Endothelial cell of umbilical vein (primary cell): ENCODE data around the gene IL4R. TPM values are rescaled to one million over a fixed set of nuclear protein-coding genes. Genes with fewer than 3 reads are reported as not detected.

Experiments used
- BruUV-seq: library from RNA; stranded (reverse); fragments of 400-500 nt; replicated peaks from 2 replicates; lab custom pipeline; 2021; lab: Mats Ljungman, UMichigan
- CTCF ChIA-PET: fragments of 300-600, 350-600 bp; sonication (Branson Sonifier 250); formaldehyde crosslinking; loops from one replicate; lab custom pipeline; 2021; ENCODE audit warnings: antibody characterized with exemption, inconsistent platforms; lab: Charles Lee
- POLR2A ChIA-PET: fragments of 300-600, 350-600 bp; sonication (Branson Sonifier 250); formaldehyde crosslinking; loops from one replicate; lab custom pipeline; 2021; ENCODE audit warnings: antibody characterized with exemption, inconsistent platforms; lab: Charles Lee
- DNase-seq: peaks from one replicate; pipeline ENCODE4 v3.0.0-alpha.2; 2011; ENCODE audit warnings: low read depth, low spot score
- FAIRE-seq: peaks from 2 replicates; lab custom pipeline; 2011; peaks lifted over from hg19 to GRCh38; lab: Jason Lieb, UNC
- H2AFZ ChIP-seq: 2 replicates; pipeline ENCODE4 v1.6.0; 2012; ENCODE audit warnings: low read depth, low read length, control low read depth, inconsistent platforms
- H3K27ac ChIP-seq: 2 replicates; pipeline ENCODE4 v1.5.1; 2011; ENCODE audit warnings: low read depth, mild to moderate bottlenecking, control low read depth, low read length, moderate library complexity; ENCODE audit not compliant: insufficient read depth
- H3K27me3 ChIP-seq, 2 experiments: 2 replicates each; pipeline versions ENCODE4 v1.6.0 to v1.6.1; 2011; ENCODE audit warnings: low read length in 2 of 2, mixed read lengths in 1 of 2; ENCODE audit not compliant: control insufficient read depth in 2 of 2, insufficient read depth in 2 of 2
- H3K36me3 ChIP-seq, 2 experiments: 2 replicates in 1 of 2; 3 replicates in 1 of 2; pipeline ENCODE4 v1.5.1; 2011; ENCODE audit warnings: low read length in 2 of 2, mild to moderate bottlenecking in 1 of 2, moderate library complexity in 1 of 2; ENCODE audit not compliant: control insufficient read depth in 2 of 2, insufficient read depth in 2 of 2; ENCODE audit errors: extremely low read depth in 1 of 2
- H3K4me1 ChIP-seq: 3 replicates; pipeline ENCODE4 v1.5.1; 2011; ENCODE audit warnings: mild to moderate bottlenecking, low read length; ENCODE audit not compliant: control insufficient read depth, insufficient read depth; ENCODE audit errors: extremely low read depth
- H3K4me2 ChIP-seq: 2 replicates; pipeline ENCODE4 v1.6.1; 2011; ENCODE audit warnings: low read length, control low read depth, mixed read lengths; ENCODE audit not compliant: insufficient read depth
- H3K4me3 ChIP-seq, 3 experiments: fragments of 200-600 bp in 1 of 3; sonication (generic), shearing (Covaris generic) in 1 of 3; replicated peaks in 1 of 3; 2 replicates each; pipeline ENCODE4 v1.5.1; 2011 to 2016; ENCODE audit warnings: control low read depth in 3 of 3, low read length in 3 of 3, mild to moderate bottlenecking in 2 of 3, inconsistent platforms in 1 of 3, low read depth in 1 of 3, moderate library complexity in 1 of 3; ENCODE audit not compliant: insufficient read depth in 1 of 3
- H3K79me2 ChIP-seq: 2 replicates; pipeline ENCODE4 v1.6.0; 2012; ENCODE audit warnings: low read length, inconsistent platforms; ENCODE audit not compliant: control insufficient read depth, insufficient read depth
- H3K9ac ChIP-seq: replicated peaks from 2 replicates; pipeline ENCODE3; 2011; ENCODE audit warnings: low read length, control low read depth; ENCODE audit not compliant: insufficient read depth; ENCODE audit errors: extremely low read depth
- H3K9me1 ChIP-seq: replicated peaks from 3 replicates; pipeline ENCODE4 v1.6.0; 2011; ENCODE audit warnings: mild to moderate bottlenecking, low read length; ENCODE audit not compliant: control insufficient read depth, insufficient read depth; ENCODE audit errors: extremely low read depth
- H3K9me3 ChIP-seq: replicated peaks from 2 replicates; pipeline ENCODE4 v1.5.1; 2012; ENCODE audit warnings: low read length, inconsistent platforms; ENCODE audit not compliant: control insufficient read depth, insufficient read depth
- H4K20me1 ChIP-seq: replicated peaks from 2 replicates; pipeline ENCODE3; 2011; ENCODE audit warnings: mild to moderate bottlenecking, low read length; ENCODE audit not compliant: control insufficient read depth, insufficient read depth; ENCODE audit errors: extremely low read depth
- EZH2 ChIP-seq: IDR thresholded peaks from 2 replicates; pipeline ENCODE4 v1.6.1; 2012; ENCODE audit warnings: borderline replicate concordance, low read depth, mild to moderate bottlenecking, moderate library complexity, low read length, inconsistent platforms; ENCODE audit not compliant: severe bottlenecking
- FOS ChIP-seq: IDR thresholded peaks from 2 replicates; pipeline ENCODE4 v1.6.1; 2011; ENCODE audit warnings: mild to moderate bottlenecking, low read length, moderate library complexity, borderline replicate concordance; ENCODE audit not compliant: insufficient read depth
- GATA2 ChIP-seq: IDR thresholded peaks from 2 replicates; pipeline ENCODE4 v1.7.0; 2011; ENCODE audit warnings: low read depth, mild to moderate bottlenecking, moderate library complexity, mixed read lengths, low read length; ENCODE audit not compliant: insufficient read length, insufficient read depth
- POLR2A ChIP-seq: IDR thresholded peaks from 2 replicates; pipeline ENCODE4 v1.6.1; 2012; ENCODE audit warnings: low read depth, mild to moderate bottlenecking, control low read depth, low read length
- POLR2AphosphoS5 ChIP-seq: IDR thresholded peaks from 2 replicates; pipeline ENCODE4 v1.6.1; 2012; ENCODE audit warnings: low read depth, mild to moderate bottlenecking, control low read depth, low read length, moderate library complexity; ENCODE audit not compliant: insufficient read depth
- dilution Hi-C: fragments of 300-500 bp; cut with MboI; formaldehyde crosslinking; loops from one replicate; pipeline ENCODE4 v1.15.0; 2019; ENCODE audit warnings: low sequenced_read_pairs; ENCODE audit not compliant: extremely low pct_ligation_motif_present
- intact Hi-C: fragments of 100-400 bp; cut with micrococcal nuclease; formaldehyde crosslinking; loops from one replicate; pipeline ENCODE4 v1.10.0; 2022
- polyA plus RNA-seq, 4 experiments: library from polyadenylated mRNA; depleted of rRNA in 3 of 4; stranded (reverse) in 3 of 4; unstranded in 1 of 4; fragments of >200 nt; gene quantifications; 2 replicates each; pipeline versions ENCODE4 v1.2.1 to v1.2.3, GENCODE V29; 2011 to 2012; ENCODE audit warnings: missing spikeins in 1 of 4
- total RNA-seq: library from RNA; stranded (reverse); gene quantifications from 2 replicates; pipeline ENCODE4 v1.2.3, GENCODE V29; 2021
- TF ChIP-seq, protein P1 (sequence below): IDR thresholded peaks from 2 replicates; pipeline ENCODE4 v1.6.1; 2011; ENCODE audit not compliant: insufficient read depth, insufficient read length
- TF ChIP-seq, protein P2 (sequence below), 2 donors: IDR thresholded peaks; 1 replicate in 1 of 2; 2 replicates in 1 of 2; pipeline ENCODE4 v1.5.1; 2011; ENCODE audit warnings: low read length in 2 of 2, mild to moderate bottlenecking in 2 of 2, moderate library complexity in 2 of 2, control low read depth in 1 of 2, inconsistent platforms in 1 of 2, low read depth in 1 of 2; ENCODE audit not compliant: insufficient read depth in 1 of 2; ENCODE audit errors: extremely low read depth in 1 of 2

IL4R gene
- total and polyA plus RNA-seq, 2 donors (not counting 3 experiments of a cell fraction or from before 2014, with no cell fraction given): 138 to 139 TPM

DNA sequence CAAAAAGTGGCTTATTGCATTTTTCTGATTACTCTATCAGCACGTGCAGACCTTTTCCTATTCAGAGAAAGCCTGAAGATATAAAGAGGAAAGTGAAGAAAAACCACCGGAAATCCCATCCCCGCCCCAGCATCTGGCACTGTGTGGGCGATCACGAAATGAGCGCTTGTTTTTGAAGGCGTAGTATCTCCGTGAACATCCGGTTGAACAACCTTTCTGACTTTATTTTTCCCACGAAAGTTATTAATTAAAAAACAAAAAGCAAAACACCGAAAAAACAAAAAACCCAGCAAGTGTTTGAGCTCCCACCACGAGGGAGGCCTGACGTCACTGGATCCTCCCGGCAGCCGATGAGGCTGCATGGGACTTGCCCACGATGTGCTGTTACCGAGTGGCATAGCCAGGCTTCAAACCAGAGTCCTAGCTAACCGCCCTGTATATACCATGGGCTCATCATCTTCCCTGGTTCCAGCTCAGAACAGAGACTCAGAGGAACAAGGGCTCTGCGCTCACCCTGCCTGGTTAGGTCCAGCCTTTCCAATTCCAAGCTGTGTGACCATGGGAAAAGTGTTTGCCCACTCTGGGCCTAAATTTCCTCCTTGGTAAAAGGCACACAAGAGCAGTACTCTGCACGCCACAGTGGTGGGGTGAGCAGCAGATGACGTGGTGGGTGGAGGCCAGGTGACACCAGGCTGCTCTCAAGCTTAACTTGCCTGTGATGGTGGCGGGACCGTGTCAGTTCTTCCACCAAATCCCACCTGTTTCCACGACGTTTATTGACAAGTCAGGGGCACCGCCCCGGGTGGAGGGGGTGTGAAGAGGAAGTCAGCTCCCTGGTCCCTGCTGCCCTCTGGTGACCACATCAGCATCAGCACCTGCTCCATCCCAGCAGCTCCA is 53.9 kb downstream of the IL4R start:
- H3K4me3 ChIP-seq: peak overlapping the region in 1 of 3 experiments; percentile 3
- H3K4me2 ChIP-seq: peak overlapping the region; percentile 39
- no peaks in the 10 kb centered on the region for H3K9me3 ChIP-seq
- POLR2A ChIA-PET: interaction anchor here (0.8 to 1.2 kb wide), 6 partner anchors 32 to 188 kb away, joined by 3 to 6 read pairs (median 3); partner anchors contain the start of gene KDM8
- peaks cover 19% of the 10 kb centered on the region for H3K4me1 ChIP-seq
- H3K9ac ChIP-seq: peak overlapping the region; percentile 50
- H3K79me2 ChIP-seq: no peaks in the 10 kb centered on the region
- dilution Hi-C loops: no loop called here
- peaks cover 5 to 13% of the 10 kb centered on the region in 2 experiments for H3K36me3 ChIP-seq
- no peaks in the 10 kb centered on the region for H3K27me3 ChIP-seq
- H2AFZ ChIP-seq: peak overlapping the region; percentile 80
- peak overlapping the region; percentile 87 for H3K27ac ChIP-seq
- TF ChIP-seq, protein P1, sequence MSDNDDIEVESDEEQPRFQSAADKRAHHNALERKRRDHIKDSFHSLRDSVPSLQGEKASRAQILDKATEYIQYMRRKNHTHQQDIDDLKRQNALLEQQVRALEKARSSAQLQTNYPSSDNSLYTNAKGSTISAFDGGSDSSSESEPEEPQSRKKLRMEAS: no peak
- TF ChIP-seq, protein P2, sequence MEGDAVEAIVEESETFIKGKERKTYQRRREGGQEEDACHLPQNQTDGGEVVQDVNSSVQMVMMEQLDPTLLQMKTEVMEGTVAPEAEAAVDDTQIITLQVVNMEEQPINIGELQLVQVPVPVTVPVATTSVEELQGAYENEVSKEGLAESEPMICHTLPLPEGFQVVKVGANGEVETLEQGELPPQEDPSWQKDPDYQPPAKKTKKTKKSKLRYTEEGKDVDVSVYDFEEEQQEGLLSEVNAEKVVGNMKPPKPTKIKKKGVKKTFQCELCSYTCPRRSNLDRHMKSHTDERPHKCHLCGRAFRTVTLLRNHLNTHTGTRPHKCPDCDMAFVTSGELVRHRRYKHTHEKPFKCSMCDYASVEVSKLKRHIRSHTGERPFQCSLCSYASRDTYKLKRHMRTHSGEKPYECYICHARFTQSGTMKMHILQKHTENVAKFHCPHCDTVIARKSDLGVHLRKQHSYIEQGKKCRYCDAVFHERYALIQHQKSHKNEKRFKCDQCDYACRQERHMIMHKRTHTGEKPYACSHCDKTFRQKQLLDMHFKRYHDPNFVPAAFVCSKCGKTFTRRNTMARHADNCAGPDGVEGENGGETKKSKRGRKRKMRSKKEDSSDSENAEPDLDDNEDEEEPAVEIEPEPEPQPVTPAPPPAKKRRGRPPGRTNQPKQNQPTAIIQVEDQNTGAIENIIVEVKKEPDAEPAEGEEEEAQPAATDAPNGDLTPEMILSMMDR (IDR thresholded peaks at IDR 0.05; ENCODE audit: extremely low read depth in 1 of 2, insufficient read depth in 1 of 2, low read depth in 1 of 2, low read length in 2 of 2): peak; percentile 64 to 93
- TF ChIP-seq EZH2 (no peak), POLR2AphosphoS5 (peak; percentile 22), GATA2 (peak; percentile 27), FOS (peak; percentile 27), POLR2A (peak; percentile 49)
- H3K9me1 ChIP-seq: no peaks in the 10 kb centered on the region
- intact Hi-C loops: loop anchor here (1.0 to 5.0 kb wide), 7 partner anchors 35 to 212 kb away; partner anchors contain the start of gene KDM8
- DNase-seq: peak; percentile 82
- H4K20me1 ChIP-seq: no peaks in the 10 kb centered on the region
- CTCF ChIA-PET: interaction anchor here (0.6 to 5.7 kb wide), 37 partner anchors 13 to 258 kb away, joined by 3 to 299 read pairs (median 4); partner anchors contain the start of gene KDM8
- BruUV-seq: TSS peak; percentile 55
- peak; percentile 80 for FAIRE-seq
